IPS-15b (cell line): ENCODE measurements around the gene CALHM4.
"Not testable (repeated sequence)": the region's sequence is repeated elsewhere in the genome, so short reads cannot be mapped to it uniquely, and the experiment has no call there.

Experiments
- H3K27me3 ChIP-seq: one replicate; pipeline ENCODE4 v1.6.1; 2013; ENCODE audit warnings: low read length; ENCODE audit not compliant: control insufficient read depth, insufficient read depth
- H3K36me3 ChIP-seq: one replicate; pipeline ENCODE4 v1.6.1; 2013; ENCODE audit warnings: low read length; ENCODE audit not compliant: control insufficient read depth, insufficient read depth
- H3K4me1 ChIP-seq: one replicate; pipeline ENCODE4 v1.6.1; 2013; ENCODE audit warnings: mild to moderate bottlenecking, low read length; ENCODE audit not compliant: control insufficient read depth, insufficient read depth
- H3K4me3 ChIP-seq: one replicate; pipeline ENCODE4 v1.5.1; 2013; ENCODE audit warnings: low read depth, low read length
- H3K9ac ChIP-seq: one replicate; pipeline ENCODE4 v1.6.1; 2013; ENCODE audit warnings: low read depth, mild to moderate bottlenecking, low read length
- H3K9me3 ChIP-seq: one replicate; pipeline ENCODE4 v1.6.1; 2013; ENCODE audit warnings: mild to moderate bottlenecking, low read length; ENCODE audit not compliant: control insufficient read depth, insufficient read depth

CALHM4 gene

GRCh38 chr6:116586276-116586675 lies 32.7 kb downstream of the CALHM4 start:
- Histone ChIP-seq H3K36me3 (peaks cover under 1% of the 10 kb centered on the region), H3K4me3 (no peak overlapping the region), H3K9ac (no peak overlapping the region), H3K9me3 (no peaks in the 10 kb centered on the region), H3K4me1 (no peaks in the 10 kb centered on the region), H3K27me3 (no peaks in the 10 kb centered on the region)

GRCh38 chr6:116586738-116587137 lies 33.2 kb downstream of the CALHM4 start:
- Histone ChIP-seq H3K9me3 (no peaks in the 10 kb centered on the region), H3K4me1 (no peaks in the 10 kb centered on the region), H3K27me3 (no peaks in the 10 kb centered on the region), H3K36me3 (peaks cover 4% of the 10 kb centered on the region), H3K4me3 (no peak overlapping the region), H3K9ac (no peak overlapping the region)

GRCh38 chr6:116595247-116595646 lies 41.7 kb downstream of the CALHM4 start:
- Histone ChIP-seq H3K4me1 (no peaks in the 10 kb centered on the region), H3K9ac (no peak overlapping the region), H3K27me3 (no peaks in the 10 kb centered on the region), H3K4me3 (no peak overlapping the region), H3K36me3 (peaks cover 4% of the 10 kb centered on the region), H3K9me3 (no peaks in the 10 kb centered on the region)

GRCh38 chr6:116596815-116597214 lies 43.3 kb downstream of the CALHM4 start:
- Histone ChIP-seq H3K9me3 (no peaks in the 10 kb centered on the region), H3K4me1 (no peaks in the 10 kb centered on the region), H3K36me3 (no peaks in the 10 kb centered on the region), H3K9ac (no peak overlapping the region), H3K27me3 (no peaks in the 10 kb centered on the region), H3K4me3 (no peak overlapping the region)

- H3K27me3 ChIP-seq, H3K9ac ChIP-seq, H3K4me1 ChIP-seq, H3K9me3 ChIP-seq, H3K4me3 ChIP-seq, H3K36me3 ChIP-seq: not testable (repeated sequence)
Observed at GRCh38 chr6:116603916-116604315, 50.4 kb downstream of the CALHM4 start.

- not testable (repeated sequence) for H3K4me1 ChIP-seq, H3K9ac ChIP-seq, H3K9me3 ChIP-seq, H3K36me3 ChIP-seq, H3K27me3 ChIP-seq, H3K4me3 ChIP-seq
Observed at GRCh38 chr6:116604868-116605267, 51.3 kb downstream of the CALHM4 start.

- Histone ChIP-seq H3K9ac (no peak overlapping the region), H3K9me3 (no peaks in the 10 kb centered on the region), H3K27me3 (no peaks in the 10 kb centered on the region), H3K36me3 (no peaks in the 10 kb centered on the region), H3K4me3 (no peak overlapping the region), H3K4me1 (peaks cover 3% of the 10 kb centered on the region)
Observed at GRCh38 chr6:116605935-116606334, 52.4 kb downstream of the CALHM4 start.
